Stimulated activated CD4-positive, alpha-beta T cell treated with anti-CD3 and anti-CD28 coated beads, Interleukin-15, amount 100 ng/mL, for 1 hour (primary cell): ENCODE measurements around the gene KCNN2.

ENCODE experiments used
- DNase-seq, 2 donors: peaks; one replicate each; pipeline ENCODE4 v3.0.0-alpha.2; 2020; ENCODE audit warnings: low read depth in 1 of 2, low spot score in 1 of 2

Gene KCNN2

GRCh38 chr5:114361724-114362196 is at the start of gene KCNN2:
Gene KCNN2 (plus strand): TSS chr5:114362070. CDS start chr5:114362140, 70 bp downstream.
- no peak for DNase-seq

- no peak for DNase-seq
Measured at GRCh38 chr5:114312658-114313057, 49.2 kb upstream of the KCNN2 start.

GRCh38 chr5:114314061-114314460 is 47.8 kb upstream of the KCNN2 start:
- no peak for DNase-seq

GRCh38 chr5:114316167-114316566 is 45.7 kb upstream of the KCNN2 start:
- DNase-seq, result no peak

GRCh38 chr5:114317751-114318150 is 44.1 kb upstream of the KCNN2 start:
- no peak for DNase-seq

GRCh38 chr5:114319236-114319635 is 42.6 kb upstream of the KCNN2 start:
- no peak for DNase-seq

- DNase-seq, result no peak
Measured at GRCh38 chr5:114319821-114320220, 42.0 kb upstream of the KCNN2 start.

GRCh38 chr5:114324282-114324681 is 37.6 kb upstream of the KCNN2 start:
- DNase-seq, result no peak

GRCh38 chr5:114325541-114325940 is 36.3 kb upstream of the KCNN2 start:
- no peak for DNase-seq

GRCh38 chr5:114327474-114327873 is 34.4 kb upstream of the KCNN2 start:
- no peak for DNase-seq

- DNase-seq, result no peak
Measured at GRCh38 chr5:114327987-114328386, 33.9 kb upstream of the KCNN2 start.

GRCh38 chr5:114330916-114331531 is 30.8 kb upstream of the KCNN2 start:
- DNase-seq, result no peak

- DNase-seq, result no peak
Measured at GRCh38 chr5:114332493-114332892, 29.4 kb upstream of the KCNN2 start.

- no peak for DNase-seq
Measured at GRCh38 chr5:114332925-114333324, 28.9 kb upstream of the KCNN2 start.

GRCh38 chr5:114335391-114335790 is 26.5 kb upstream of the KCNN2 start:
- DNase-seq, result no peak

- no peak for DNase-seq
Measured at GRCh38 chr5:114339108-114339507, 22.8 kb upstream of the KCNN2 start.

GRCh38 chr5:114346181-114346580 is 15.7 kb upstream of the KCNN2 start:
- no peak for DNase-seq

GRCh38 chr5:114355086-114355830 is 6.6 kb upstream of the KCNN2 start:
- no peak for DNase-seq

GRCh38 chr5:114358329-114358728 is 3.5 kb upstream of the KCNN2 start:
- DNase-seq, result no peak

- DNase-seq, result no peak
Measured at GRCh38 chr5:114360357-114360756, 1.5 kb upstream of the KCNN2 start.

GRCh38 chr5:114360816-114361723 is 800 bp upstream of the KCNN2 start:
- DNase-seq, result no peak
